GM12878 (cell line): ENCODE measurements around the gene IER3. TPM values are rescaled to one million over a fixed set of nuclear protein-coding genes. Genes with fewer than 3 reads are reported as not detected.

Source experiments
- ATAC-seq: fragments of 200-7000 bp; cut with Tn5 transposase; 3 replicates; pipeline ENCODE4 v1.9.1; 2020; ENCODE audit warnings: mild to moderate bottlenecking, moderate library complexity
- BruUV-seq: library from RNA; stranded (reverse); fragments of 400-500 nt; replicated peaks from 2 replicates; lab custom pipeline; 2021; lab: Mats Ljungman, UMichigan
- CTCF ChIA-PET: fragments of 300-600 bp; sonication (Branson Sonifier 250); formaldehyde crosslinking; extraction: SDS; loops from one replicate; lab custom pipeline; 2021; ENCODE audit warnings: inconsistent platforms; lab: Yijun Ruan, JAX
- POLR2A ChIA-PET: fragments of 350-600 bp; formaldehyde crosslinking; extraction: SDS; loops from one replicate; lab custom pipeline; 2021; ENCODE audit warnings: inconsistent platforms; lab: Charles Lee
- RAD21 ChIA-PET: fragments of 300-600 bp; sonication (Branson Sonifier 250); formaldehyde crosslinking; loops from one replicate; lab custom pipeline; 2023; ENCODE audit warnings: antibody characterized with exemption; ENCODE audit not compliant: unreplicated experiment; lab: Charles Lee
- SMC1A ChIA-PET: fragments of 300-600 bp; sonication (Branson Sonifier 250); formaldehyde crosslinking; loops from one replicate; lab custom pipeline; 2023; ENCODE audit not compliant: unreplicated experiment, uncharacterized antibody; lab: Charles Lee
- DNase-seq: peaks from one replicate; pipeline ENCODE4 v3.0.0-alpha.2; 2011; ENCODE audit warnings: low read depth, low spot score
- FAIRE-seq: peaks from 3 replicates; lab custom pipeline; 2011; peaks lifted over from hg19 to GRCh38; lab: Jason Lieb, UNC
- H2AFZ ChIP-seq: 2 replicates; pipeline ENCODE4 v1.6.0; 2011; ENCODE audit warnings: low read depth, low read length, control low read depth; ENCODE audit not compliant: control insufficient read depth
- H3K27ac ChIP-seq: 2 replicates; pipeline ENCODE4 v1.5.1; 2011; ENCODE audit warnings: control low read depth; ENCODE audit not compliant: control insufficient read depth, insufficient read depth
- H3K27me3 ChIP-seq, 2 experiments: replicated peaks in 1 of 2; 2 replicates each; pipeline versions ENCODE4 v1.6.0 to v1.6.1; 2011; ENCODE audit warnings: low read length in 1 of 2; ENCODE audit not compliant: control insufficient read depth in 2 of 2, insufficient read depth in 2 of 2
- H3K36me3 ChIP-seq, 2 experiments: 2 replicates each; pipeline ENCODE4 v1.5.1; 2011; ENCODE audit warnings: low read length in 1 of 2; ENCODE audit not compliant: control insufficient read depth in 2 of 2, insufficient read depth in 2 of 2
- H3K4me1 ChIP-seq: 2 replicates; pipeline ENCODE4 v1.6.1; 2011; ENCODE audit warnings: mild to moderate bottlenecking, low read length, moderate library complexity, mixed read lengths; ENCODE audit not compliant: control insufficient read depth, insufficient read depth
- H3K4me2 ChIP-seq: 2 replicates; pipeline ENCODE4 v1.6.0; 2011; ENCODE audit warnings: control low read depth; ENCODE audit not compliant: control insufficient read depth, insufficient read depth
- H3K4me3 ChIP-seq: fragments of 200-600 bp; sonication (generic); 2 replicates; pipeline ENCODE4 v1.5.1; 2016
- H3K79me2 ChIP-seq: 2 replicates; pipeline ENCODE4 v1.6.0; 2011; ENCODE audit warnings: low read length; ENCODE audit not compliant: control insufficient read depth, insufficient read depth
- H3K9ac ChIP-seq: 2 replicates; pipeline ENCODE4 v1.8.0; 2011; ENCODE audit warnings: low read length, control low read depth, mixed read lengths; ENCODE audit not compliant: control insufficient read depth, insufficient read depth
- H3K9me3 ChIP-seq: replicated peaks from 3 replicates; pipeline ENCODE4 v1.5.1; 2011; ENCODE audit warnings: mild to moderate bottlenecking, low read length; ENCODE audit not compliant: control insufficient read depth, insufficient read depth
- H4K20me1 ChIP-seq: 2 replicates; pipeline ENCODE4 v1.6.0; 2011; ENCODE audit not compliant: control insufficient read depth, insufficient read depth
- CTCF ChIP-seq, 3 experiments: IDR thresholded peaks in 2 of 3; conservative IDR thresholded peaks in 1 of 3; 2 replicates each; pipeline ENCODE4 v1.5.1; 2011; ENCODE audit warnings: low read depth in 3 of 3, low read length in 3 of 3, mild to moderate bottlenecking in 3 of 3, control low read depth in 2 of 3, moderate library complexity in 2 of 3, inconsistent platforms in 1 of 3, mixed read lengths in 1 of 3; ENCODE audit not compliant: control insufficient read depth in 2 of 3, insufficient read depth in 1 of 3; ENCODE audit errors: extremely low read depth in 1 of 3
- MXI1 ChIP-seq: fragments of 150-350 bp; IDR thresholded peaks from 2 replicates; pipeline ENCODE4 v1.6.1; 2011; ENCODE audit warnings: low read depth, mild to moderate bottlenecking, inconsistent platforms, low read length, improper control_type of control experiment
- SP1 ChIP-seq: IDR thresholded peaks from one replicate; pipeline ENCODE4 v1.6.1; 2011; ENCODE audit warnings: low read depth, low read length
- WGBS: methylation state at CpG from one replicate; pipeline ENCODE4 v1.1.6; 2016; ENCODE audit warnings: low lambda C conversion rate; ENCODE audit not compliant: insufficient replicate concordance, insufficient coverage; ENCODE audit errors: missing lambda C conversion rate; 5-methylcytosine and 5-hydroxymethylcytosine counted together
- in situ Hi-C: fragments of 300-500 bp; cut with MboI; formaldehyde crosslinking; loops from 9 replicates; pipeline ENCODE4 v1.14.3; 2018; ENCODE audit warnings: mixed read lengths
- intact Hi-C: fragments of 100-400 bp; cut with micrococcal nuclease; formaldehyde crosslinking; loops from one replicate; pipeline ENCODE4 v1.14.2; 2022; ENCODE audit not compliant: unreplicated experiment
- polyA plus RNA-seq, 11 experiments: library from polyadenylated mRNA; depleted of rRNA in 4 of 11; unstranded in 6 of 11; stranded (reverse) in 5 of 11; fragments of >200 nt; fragmentation: Nextera tagmentation in 4 of 11; fragmentation: Illumina TruSeq in 1 of 11; extraction: Ambion mirVana in 4 of 11; extraction: Trizol in 1 of 11; gene quantifications; 1 replicate in 1 of 11; 2 replicates in 10 of 11; pipeline versions ENCODE4 v1.2.1 to v1.2.3, GENCODE V29; 2011 to 2016; ENCODE audit warnings: inconsistent platforms in 2 of 11, missing spikeins in 2 of 11, low read depth in 1 of 11
- total RNA-seq, 4 experiments: library from RNA; depleted of rRNA in 3 of 4; stranded (reverse); fragments of >200 nt in 3 of 4; fragmentation: Illumina TruSeq in 1 of 4; extraction: Trizol in 1 of 4; gene quantifications; 2 replicates each; pipeline versions ENCODE4 v1.2.1 to v1.2.3, GENCODE V29; 2013 to 2021

Gene IER3
- total and polyA plus RNA-seq, 10 of the 15 experiments (the other 5 are each of a cell fraction or from before 2014, with no cell fraction given), result 1.9 to 100 (median 32.3) TPM

GRCh38 chr6:30741063-30741779 is 3.1 kb downstream of the IER3 start:
- Histone ChIP-seq H3K9me3 (peaks cover 5% of the 10 kb centered on the region; the same call in 2 of the 3 replicates), H2AFZ (no peak overlapping the region), H3K79me2 (peaks cover 37% of the 10 kb centered on the region), H3K4me1 (peaks cover 36% of the 10 kb centered on the region), H3K9ac (peak overlapping the region; percentile 82), H3K36me3 (peaks cover 6 to 12% of the 10 kb centered on the region in 2 experiments), H4K20me1 (no peaks in the 10 kb centered on the region), H3K27ac (peak overlapping the region; percentile 72), H3K4me2 (peak overlapping the region; percentile 94), H3K4me3 (peak overlapping the region; percentile 95), H3K27me3 (no peaks in the 10 kb centered on the region)
- in situ Hi-C loops, result no loop called here
- WGBS, result 67% methylated on average over 8 of the region's 8 CpGs
- intact Hi-C loops, result no loop called here
- FAIRE-seq (no peak), DNase-seq (no peak), ATAC-seq (no peak)
- SMC1A ChIA-PET, result interaction anchor here (0.6 to 10.0 kb wide), 6 partner anchors 10 to 81 kb away, joined by 3 to 122 read pairs (median 4); no protein-coding TSS in a partner anchor
- POLR2A ChIA-PET, result interaction anchor here (0.7 to 9.4 kb wide), 7 partner anchors 23 to 81 kb away, joined by 3 to 89 read pairs (median 5); partner anchors contain the start of gene MDC1
- TF ChIP-seq MXI1 (no peak), CTCF (IDR thresholded peaks at IDR 0.05 in 2 of 3, conservative IDR thresholded peaks at IDR 0.05 in 1 of 3; ENCODE audit: control insufficient read depth in 2 of 3, extremely low read depth in 1 of 3, insufficient read depth in 1 of 3, low read depth in 3 of 3, low read length in 3 of 3) (0 out of 6 replicates have a peak, but pooled peaks of 1 of the 3 experiments have one; percentile 2), SP1 (no peak)
- CTCF ChIA-PET, result interaction anchor here (0.9 to 2.0 kb wide), 8 partner anchors 10 to 200 kb away, joined by 3 to 6 read pairs (median 4); partner anchors contain the start of gene VARS2
- no TSS peak for BruUV-seq
- RAD21 ChIA-PET, result interaction anchor here (0.9 to 3.7 kb wide), 9 partner anchors 11 to 136 kb away, joined by 3 to 22 read pairs (median 4); partner anchors contain the start of gene MDC1
